HG03108 (cell line): ENCODE measurements around the gene SYT11.

Experiments
- ATAC-seq: cut with Tn5 transposase; IDR thresholded peaks from one replicate; pipeline ENCODE4 v1.9.1; 2021; ENCODE audit warnings: moderate library complexity; ENCODE audit not compliant: unreplicated experiment

SYT11 gene

DNA sequence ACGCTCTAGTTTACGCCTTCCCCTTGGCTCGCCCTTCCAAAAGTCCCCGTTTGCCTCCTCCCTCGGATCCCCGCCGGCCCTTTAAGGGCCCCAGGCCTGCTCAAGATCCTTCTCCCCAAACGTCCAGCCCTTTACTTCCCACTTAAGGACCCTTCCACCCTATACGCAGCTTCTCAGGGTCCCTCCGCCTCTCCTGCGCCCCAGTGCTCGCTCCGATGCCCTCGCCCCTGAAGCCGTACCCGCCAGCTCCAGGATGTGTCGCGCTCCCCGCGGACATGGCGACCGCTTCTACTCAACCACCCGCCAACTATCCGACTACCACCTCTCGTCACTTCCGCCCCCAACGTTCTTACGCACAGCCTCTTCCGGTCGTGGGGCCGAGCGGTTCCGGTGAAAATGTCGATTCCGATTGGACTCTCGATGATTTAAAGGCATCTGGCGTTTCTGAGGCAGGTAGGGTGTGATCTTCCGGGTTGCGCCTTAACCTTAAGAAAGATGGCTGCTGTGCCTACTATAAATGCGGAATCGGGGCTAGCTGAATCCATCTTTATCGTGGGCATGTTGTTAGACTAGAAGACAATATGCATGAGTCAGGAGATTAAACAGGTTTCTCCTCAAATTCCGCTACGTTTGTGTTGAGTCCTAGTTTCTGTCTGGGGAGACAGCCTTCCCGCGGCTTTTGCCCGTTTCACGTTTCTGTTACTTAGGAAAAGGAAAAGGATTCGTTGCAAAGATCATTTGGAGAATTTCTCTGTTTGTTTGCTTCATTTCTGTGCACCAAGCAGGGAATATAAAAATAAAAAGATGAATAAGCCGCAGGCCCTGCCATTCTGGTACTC lies 74.9 kb downstream of the SYT11 start, which contains the start of gene KHDC4:
Gene KHDC4 (minus strand): TSS at position 317 of the 839 bp plus-strand sequence. CDS start 40 bp downstream, at position 277.
- peak; percentile 94 for ATAC-seq
